Kidney epithelial cell (primary cell): ENCODE data around the gene LY9. TPM values are rescaled to one million over a fixed set of nuclear protein-coding genes. Genes with fewer than 3 reads are reported as not detected.

Experiments used
- DNase-seq: peaks from one replicate; pipeline ENCODE4 v3.0.0-alpha.2; 2010; ENCODE audit warnings: low read depth
- H3K27me3 ChIP-seq: 2 replicates; pipeline ENCODE4 v1.6.0; 2011; ENCODE audit warnings: low read length; ENCODE audit not compliant: control insufficient read depth, insufficient read depth
- H3K36me3 ChIP-seq: 2 replicates; pipeline ENCODE4 v1.5.1; 2011; ENCODE audit warnings: low read length; ENCODE audit not compliant: control insufficient read depth, insufficient read depth
- H3K4me3 ChIP-seq: 2 replicates; pipeline ENCODE4 v1.5.1; 2011; ENCODE audit warnings: low read depth, mild to moderate bottlenecking, control low read depth, low read length
- total RNA-seq: library from RNA; depleted of rRNA; stranded (reverse); fragments of >200 nt; gene quantifications from 2 replicates; pipeline ENCODE4 v1.2.3, GENCODE V29; 2015
- TF ChIP-seq, protein P1 (sequence below): IDR thresholded peaks from 2 replicates; pipeline ENCODE4 v1.5.1; 2011; ENCODE audit warnings: mild to moderate bottlenecking, moderate library complexity, low read length, control low read depth, inconsistent platforms; ENCODE audit not compliant: insufficient read depth, poor library complexity, severe bottlenecking

LY9 gene
- total RNA-seq, 1 donor from 2014 or later = not detected

DNA sequence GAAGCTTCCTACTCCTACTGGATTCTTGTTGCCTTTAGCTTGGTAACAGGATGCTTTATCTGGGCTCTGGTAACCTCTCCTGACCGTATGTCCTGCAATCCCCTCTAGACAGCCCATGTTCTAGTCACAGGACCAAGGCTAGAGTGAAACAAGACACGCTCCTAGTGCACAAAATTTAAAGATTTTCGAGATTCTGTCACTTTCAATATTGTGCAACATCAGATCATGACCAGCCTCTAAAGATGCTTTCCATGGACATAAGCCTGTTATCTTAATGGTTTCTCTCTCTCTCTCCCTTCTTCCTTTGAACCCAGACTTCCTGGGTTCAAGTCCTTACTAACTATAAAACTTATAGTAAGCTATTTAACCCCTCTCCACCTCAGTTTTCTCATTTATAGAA lies 1.6 kb upstream of the LY9 start:
- Histone ChIP-seq H3K36me3 (no peaks in the 10 kb centered on the region), H3K4me3 (no peak overlapping the region), H3K27me3 (no peaks in the 10 kb centered on the region)
- DNase-seq = no peak
- TF ChIP-seq, protein P1, sequence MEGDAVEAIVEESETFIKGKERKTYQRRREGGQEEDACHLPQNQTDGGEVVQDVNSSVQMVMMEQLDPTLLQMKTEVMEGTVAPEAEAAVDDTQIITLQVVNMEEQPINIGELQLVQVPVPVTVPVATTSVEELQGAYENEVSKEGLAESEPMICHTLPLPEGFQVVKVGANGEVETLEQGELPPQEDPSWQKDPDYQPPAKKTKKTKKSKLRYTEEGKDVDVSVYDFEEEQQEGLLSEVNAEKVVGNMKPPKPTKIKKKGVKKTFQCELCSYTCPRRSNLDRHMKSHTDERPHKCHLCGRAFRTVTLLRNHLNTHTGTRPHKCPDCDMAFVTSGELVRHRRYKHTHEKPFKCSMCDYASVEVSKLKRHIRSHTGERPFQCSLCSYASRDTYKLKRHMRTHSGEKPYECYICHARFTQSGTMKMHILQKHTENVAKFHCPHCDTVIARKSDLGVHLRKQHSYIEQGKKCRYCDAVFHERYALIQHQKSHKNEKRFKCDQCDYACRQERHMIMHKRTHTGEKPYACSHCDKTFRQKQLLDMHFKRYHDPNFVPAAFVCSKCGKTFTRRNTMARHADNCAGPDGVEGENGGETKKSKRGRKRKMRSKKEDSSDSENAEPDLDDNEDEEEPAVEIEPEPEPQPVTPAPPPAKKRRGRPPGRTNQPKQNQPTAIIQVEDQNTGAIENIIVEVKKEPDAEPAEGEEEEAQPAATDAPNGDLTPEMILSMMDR = no peak

DNA sequence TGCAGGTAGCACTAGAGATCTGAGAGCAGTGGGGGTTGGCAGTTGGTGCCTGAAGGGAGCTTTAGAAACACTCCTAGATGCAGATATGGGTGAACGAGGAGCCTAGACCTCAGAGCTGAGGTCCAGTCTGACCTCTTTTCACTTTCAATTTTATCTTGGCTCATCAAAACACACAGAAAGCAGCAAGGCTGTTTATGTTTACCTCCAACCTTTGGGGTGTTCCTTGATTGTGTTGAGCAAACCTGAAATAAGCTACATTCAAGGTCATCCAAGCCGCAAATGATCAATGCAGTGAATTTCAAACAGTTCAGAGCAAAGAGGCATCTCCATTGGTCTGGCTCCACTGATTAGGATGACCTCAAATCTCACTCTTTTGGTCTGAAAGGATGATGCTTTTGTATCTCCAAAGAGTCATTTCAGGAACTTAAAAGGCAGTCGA lies 1.3 kb downstream of the LY9 start:
- no peaks in the 10 kb centered on the region for H3K27me3 ChIP-seq
- H3K4me3 ChIP-seq = no peak overlapping the region
- no peaks in the 10 kb centered on the region for H3K36me3 ChIP-seq
- no peak for DNase-seq
- TF ChIP-seq, protein P1 = no peak

DNA sequence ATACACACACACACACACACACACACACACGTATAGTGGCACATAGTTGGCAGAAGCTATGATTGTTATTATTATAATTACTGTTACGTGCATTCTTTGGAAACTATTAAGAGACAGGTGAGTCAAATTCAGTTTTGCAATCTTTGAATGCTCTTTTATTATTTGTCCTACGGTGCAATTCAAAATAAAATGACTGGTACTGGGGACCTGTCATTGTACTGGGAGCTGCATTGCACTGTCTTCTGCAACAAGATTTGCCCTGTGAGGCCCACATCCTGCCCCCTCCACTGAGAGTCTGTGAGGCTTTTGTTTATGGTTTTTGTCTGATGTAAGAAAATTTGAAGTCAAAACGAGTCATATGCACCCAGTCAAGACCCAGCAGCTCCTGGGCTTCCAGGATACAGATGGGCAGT lies 1.9 kb downstream of the LY9 start:
- DNase-seq = no peak
- TF ChIP-seq, protein P1 = no peak
- H3K4me3 ChIP-seq = no peak overlapping the region
- H3K27me3 ChIP-seq = no peaks in the 10 kb centered on the region
- H3K36me3 ChIP-seq = no peaks in the 10 kb centered on the region

DNA sequence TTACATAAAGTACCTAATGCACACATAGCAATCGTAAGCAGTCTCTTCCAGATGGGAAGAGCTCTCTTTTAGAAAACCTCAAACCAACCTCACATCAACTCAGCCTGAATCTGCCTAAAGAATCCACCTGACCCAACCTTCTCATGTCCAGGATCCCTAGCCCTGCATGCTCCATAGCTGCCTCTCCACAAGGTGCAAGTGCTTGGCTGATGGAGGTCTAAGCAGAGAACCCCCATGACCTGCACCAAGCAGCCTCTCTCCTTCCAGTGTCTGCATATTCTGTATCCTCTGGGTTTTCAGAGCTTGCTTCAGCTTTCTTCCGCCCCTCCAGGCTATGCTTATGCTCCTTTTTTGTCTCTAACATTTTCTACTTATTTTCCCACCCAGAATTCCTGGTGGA lies 2.5 kb downstream of the LY9 start:
- Histone ChIP-seq H3K27me3 (no peaks in the 10 kb centered on the region), H3K36me3 (no peaks in the 10 kb centered on the region), H3K4me3 (no peak overlapping the region)
- TF ChIP-seq, protein P1 = no peak
- no peak for DNase-seq

DNA sequence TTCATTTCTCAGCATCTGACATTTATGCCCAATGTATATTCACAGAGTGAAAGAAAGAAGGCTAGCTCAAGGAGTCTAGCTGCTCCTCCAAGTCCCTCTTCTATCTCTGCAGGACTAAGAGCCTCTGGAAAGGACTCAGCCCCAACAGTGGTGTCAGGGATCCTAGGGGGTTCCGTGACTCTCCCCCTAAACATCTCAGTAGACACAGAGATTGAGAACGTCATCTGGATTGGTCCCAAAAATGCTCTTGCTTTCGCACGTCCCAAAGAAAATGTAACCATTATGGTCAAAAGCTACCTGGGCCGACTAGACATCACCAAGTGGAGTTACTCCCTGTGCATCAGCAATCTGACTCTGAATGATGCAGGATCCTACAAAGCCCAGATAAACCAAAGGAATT lies 3.7 kb downstream of the LY9 start:
- Histone ChIP-seq H3K36me3 (no peaks in the 10 kb centered on the region), H3K4me3 (no peak overlapping the region), H3K27me3 (no peaks in the 10 kb centered on the region)
- DNase-seq = no peak
- TF ChIP-seq, protein P1 = no peak

DNA sequence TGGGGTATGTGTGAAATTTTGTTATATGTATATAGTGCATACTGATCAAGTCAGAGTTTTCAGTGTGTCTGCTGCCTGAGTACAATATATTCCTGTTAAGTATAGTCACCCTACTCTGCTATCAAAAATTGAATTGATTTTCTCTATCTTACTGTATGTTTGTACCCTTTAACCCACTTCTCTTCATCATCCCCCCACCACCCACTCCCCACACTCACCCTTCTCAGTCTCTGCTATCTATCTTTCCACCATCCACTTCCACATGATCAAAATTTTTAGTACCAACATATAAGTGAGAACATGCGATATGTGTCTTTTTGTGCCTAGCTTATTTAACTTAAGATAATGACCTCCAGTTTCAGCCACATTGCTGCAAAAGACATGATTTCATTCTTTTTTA lies 4.2 kb downstream of the LY9 start:
- TF ChIP-seq, protein P1 = no peak
- H3K4me3 ChIP-seq = no peak overlapping the region
- no peaks in the 10 kb centered on the region for H3K27me3 ChIP-seq
- H3K36me3 ChIP-seq = no peaks in the 10 kb centered on the region
- DNase-seq = no peak
